Activated CD8-positive, alpha-beta memory T cell treated with anti-CD3 and anti-CD28 coated beads, Interleukin-2, amount 10 ng/mL, durations not matched to agents 7 days and 5 days (primary cell): ENCODE data around the gene FGD5. TPM values are rescaled to one million over a fixed set of nuclear protein-coding genes. Genes with fewer than 3 reads are reported as not detected.

Source experiments
- ATAC-seq: fragments of 150-1000 bp; cut with Tn5 transposase; one replicate; pipeline ENCODE4 v1.10.0; 2021; ENCODE audit warnings: moderate library complexity
- CTCF ChIA-PET: fragments of 350-600 bp; sonication (Branson Sonifier 250); formaldehyde crosslinking; loops from one replicate; lab custom pipeline; 2021; ENCODE audit warnings: antibody characterized with exemption; lab: Charles Lee
- DNase-seq: peaks from one replicate; pipeline ENCODE4 v3.0.0-alpha.2; 2020
- H3K27ac Mint-ChIP-seq: one replicate; pipeline ENCODE4 v1.8.0; 2021; ENCODE audit warnings: mild to moderate bottlenecking, mixed read lengths
- H3K27me3 Mint-ChIP-seq: one replicate; pipeline ENCODE4 v1.8.0; 2021; ENCODE audit warnings: mixed read lengths
- H3K36me3 Mint-ChIP-seq: one replicate; pipeline ENCODE4 v1.8.0; 2021; ENCODE audit warnings: mild to moderate bottlenecking, mixed read lengths
- H3K4me1 Mint-ChIP-seq: one replicate; pipeline ENCODE4 v1.8.0; 2021; ENCODE audit warnings: mixed read lengths
- H3K4me3 Mint-ChIP-seq: one replicate; pipeline ENCODE4 v1.8.0; 2021; ENCODE audit warnings: mild to moderate bottlenecking, moderate library complexity, mixed read lengths
- H3K9me3 Mint-ChIP-seq: one replicate; pipeline ENCODE4 v1.8.0; 2022; ENCODE audit warnings: low read depth, mixed read lengths
- total RNA-seq, 2 experiments: library from RNA; stranded (reverse); gene quantifications; one replicate each; pipeline ENCODE4 v1.2.3, GENCODE V29; 2021

Gene FGD5
- not detected for total RNA-seq

GRCh38 chr3:14818804-14819500, at the start of gene FGD5:
TSS of gene FGD5 (plus strand) at chr3:14818962. CDS start at chr3:14819072, 110 bp downstream.
- Mint-ChIP-seq H3K27me3 (peaks cover 32% of the 10 kb centered on the region), H3K36me3 (no peaks in the 10 kb centered on the region), H3K4me3 (no peak within 1 kb of the TSS), H3K27ac (no peak within 1 kb of the TSS), H3K9me3 (no peaks in the 10 kb centered on the region), H3K4me1 (no peaks in the 10 kb centered on the region)
- DNase-seq (no peak), ATAC-seq (no peak)
- CTCF ChIA-PET: no interaction called here

- H3K36me3 Mint-ChIP-seq: no peaks in the 10 kb centered on the region
- peaks cover 3% of the 10 kb centered on the region for H3K27me3 Mint-ChIP-seq
- no peak overlapping the region for H3K27ac Mint-ChIP-seq
- no peak overlapping the region for H3K4me3 Mint-ChIP-seq
- no peaks in the 10 kb centered on the region for H3K4me1 Mint-ChIP-seq
- CTCF ChIA-PET: no interaction called here
- DNase-seq (peak; percentile 23), ATAC-seq (no peak)
- no peaks in the 10 kb centered on the region for H3K9me3 Mint-ChIP-seq
These were observed 49.0 kb upstream of the FGD5 start for GRCh38 chr3:14769544-14770325.

- no peaks in the 10 kb centered on the region for H3K4me1 Mint-ChIP-seq
- H3K27me3 Mint-ChIP-seq: peaks cover 3% of the 10 kb centered on the region
- no peaks in the 10 kb centered on the region for H3K9me3 Mint-ChIP-seq
- DNase-seq (peak; percentile 19), ATAC-seq (no peak)
- no peak overlapping the region for H3K4me3 Mint-ChIP-seq
- H3K36me3 Mint-ChIP-seq: no peaks in the 10 kb centered on the region
- CTCF ChIA-PET: no interaction called here
- no peak overlapping the region for H3K27ac Mint-ChIP-seq
These were observed 48.2 kb upstream of the FGD5 start for GRCh38 chr3:14770591-14770990.

- ATAC-seq (no peak), DNase-seq (no peak)
- CTCF ChIA-PET: no interaction called here
- Mint-ChIP-seq H3K36me3 (no peaks in the 10 kb centered on the region), H3K27me3 (peaks cover 8% of the 10 kb centered on the region), H3K4me3 (no peak overlapping the region), H3K4me1 (no peaks in the 10 kb centered on the region), H3K27ac (no peak overlapping the region), H3K9me3 (no peaks in the 10 kb centered on the region)
These were observed 46.9 kb upstream of the FGD5 start for GRCh38 chr3:14771593-14772497.

GRCh38 chr3:14772533-14773138, 46.1 kb upstream of the FGD5 start:
- H3K27me3 Mint-ChIP-seq: peaks cover 7% of the 10 kb centered on the region
- CTCF ChIA-PET: no interaction called here
- no peak overlapping the region for H3K27ac Mint-ChIP-seq
- H3K4me3 Mint-ChIP-seq: no peak overlapping the region
- H3K9me3 Mint-ChIP-seq: no peaks in the 10 kb centered on the region
- DNase-seq: peak; percentile 26
- H3K4me1 Mint-ChIP-seq: no peaks in the 10 kb centered on the region
- no peak for ATAC-seq
- no peaks in the 10 kb centered on the region for H3K36me3 Mint-ChIP-seq

- peaks cover 4% of the 10 kb centered on the region for H3K27me3 Mint-ChIP-seq
- CTCF ChIA-PET: no interaction called here
- no peak overlapping the region for H3K4me3 Mint-ChIP-seq
- DNase-seq (no peak), ATAC-seq (no peak)
- no peaks in the 10 kb centered on the region for H3K36me3 Mint-ChIP-seq
- H3K4me1 Mint-ChIP-seq: no peaks in the 10 kb centered on the region
- no peak overlapping the region for H3K27ac Mint-ChIP-seq
- H3K9me3 Mint-ChIP-seq: no peaks in the 10 kb centered on the region
These were observed 45.5 kb upstream of the FGD5 start for GRCh38 chr3:14773281-14773680.

- no peak for ATAC-seq
- Mint-ChIP-seq H3K27ac (no peak overlapping the region), H3K9me3 (no peaks in the 10 kb centered on the region), H3K4me1 (no peaks in the 10 kb centered on the region), H3K27me3 (peaks cover 5% of the 10 kb centered on the region), H3K4me3 (no peak overlapping the region), H3K36me3 (no peaks in the 10 kb centered on the region)
- peak; percentile 27 for DNase-seq
- CTCF ChIA-PET: no interaction called here
These were observed 45.1 kb upstream of the FGD5 start for GRCh38 chr3:14773691-14774128.

GRCh38 chr3:14774431-14774830, 44.3 kb upstream of the FGD5 start:
- CTCF ChIA-PET: no interaction called here
- ATAC-seq (no peak), DNase-seq (peak; percentile 18)
- Mint-ChIP-seq H3K36me3 (no peaks in the 10 kb centered on the region), H3K27ac (no peak overlapping the region), H3K9me3 (no peaks in the 10 kb centered on the region), H3K27me3 (peaks cover 10% of the 10 kb centered on the region), H3K4me3 (no peak overlapping the region), H3K4me1 (no peaks in the 10 kb centered on the region)

- Mint-ChIP-seq H3K27ac (no peak overlapping the region), H3K27me3 (peaks cover 12% of the 10 kb centered on the region), H3K36me3 (no peaks in the 10 kb centered on the region), H3K4me1 (no peaks in the 10 kb centered on the region), H3K4me3 (no peak overlapping the region), H3K9me3 (no peaks in the 10 kb centered on the region)
- ATAC-seq (no peak), DNase-seq (no peak)
- CTCF ChIA-PET: no interaction called here
These were observed 43.8 kb upstream of the FGD5 start for GRCh38 chr3:14775011-14775410.

- peak; percentile 14 for DNase-seq
- Mint-ChIP-seq H3K36me3 (no peaks in the 10 kb centered on the region), H3K27me3 (peaks cover 16% of the 10 kb centered on the region), H3K4me1 (no peaks in the 10 kb centered on the region), H3K9me3 (no peaks in the 10 kb centered on the region), H3K27ac (no peak overlapping the region), H3K4me3 (no peak overlapping the region)
- CTCF ChIA-PET: no interaction called here
- no peak for ATAC-seq
These were observed 43.2 kb upstream of the FGD5 start for GRCh38 chr3:14775563-14775962.

GRCh38 chr3:14779069-14779685, 39.6 kb upstream of the FGD5 start:
- CTCF ChIA-PET: interaction anchor here (1.2 to 2.5 kb wide), 2 partner anchors 142 kb away, joined by 4 to 9 read pairs; no protein-coding TSS in a partner anchor
- Mint-ChIP-seq H3K9me3 (no peaks in the 10 kb centered on the region), H3K27ac (no peak overlapping the region)

GRCh38 chr3:14780927-14781507, 37.7 kb upstream of the FGD5 start:
- DNase-seq: peak; percentile 59
- H3K4me1 Mint-ChIP-seq: no peaks in the 10 kb centered on the region
- no peak overlapping the region for H3K4me3 Mint-ChIP-seq
- no peak overlapping the region for H3K27ac Mint-ChIP-seq
- CTCF ChIA-PET: interaction anchor here (0.8 to 2.5 kb wide), 13 partner anchors 9 to 149 kb away, joined by 3 to 9 read pairs (median 4); no protein-coding TSS in a partner anchor
- no peaks in the 10 kb centered on the region for H3K36me3 Mint-ChIP-seq
- peaks cover 27% of the 10 kb centered on the region for H3K27me3 Mint-ChIP-seq
- no peaks in the 10 kb centered on the region for H3K9me3 Mint-ChIP-seq
- ATAC-seq: no peak

More at GRCh38 chr3:14779069-14779685, 39.6 kb upstream of the FGD5 start:
- Mint-ChIP-seq H3K4me1 (no peaks in the 10 kb centered on the region), H3K36me3 (no peaks in the 10 kb centered on the region), H3K27me3 (peaks cover 30% of the 10 kb centered on the region), H3K4me3 (no peak overlapping the region)
- ATAC-seq: no peak
- DNase-seq: no peak
